ENCODE results near the gene ITGA3. TPM values are rescaled to one million over a fixed set of nuclear protein-coding genes. Genes with fewer than 3 reads are reported as not detected.

ITGA3 gene
- total RNA-seq, 4 donors from 2014 or later = 44.4 to 86.3 (median 77.0) TPM

DNA sequence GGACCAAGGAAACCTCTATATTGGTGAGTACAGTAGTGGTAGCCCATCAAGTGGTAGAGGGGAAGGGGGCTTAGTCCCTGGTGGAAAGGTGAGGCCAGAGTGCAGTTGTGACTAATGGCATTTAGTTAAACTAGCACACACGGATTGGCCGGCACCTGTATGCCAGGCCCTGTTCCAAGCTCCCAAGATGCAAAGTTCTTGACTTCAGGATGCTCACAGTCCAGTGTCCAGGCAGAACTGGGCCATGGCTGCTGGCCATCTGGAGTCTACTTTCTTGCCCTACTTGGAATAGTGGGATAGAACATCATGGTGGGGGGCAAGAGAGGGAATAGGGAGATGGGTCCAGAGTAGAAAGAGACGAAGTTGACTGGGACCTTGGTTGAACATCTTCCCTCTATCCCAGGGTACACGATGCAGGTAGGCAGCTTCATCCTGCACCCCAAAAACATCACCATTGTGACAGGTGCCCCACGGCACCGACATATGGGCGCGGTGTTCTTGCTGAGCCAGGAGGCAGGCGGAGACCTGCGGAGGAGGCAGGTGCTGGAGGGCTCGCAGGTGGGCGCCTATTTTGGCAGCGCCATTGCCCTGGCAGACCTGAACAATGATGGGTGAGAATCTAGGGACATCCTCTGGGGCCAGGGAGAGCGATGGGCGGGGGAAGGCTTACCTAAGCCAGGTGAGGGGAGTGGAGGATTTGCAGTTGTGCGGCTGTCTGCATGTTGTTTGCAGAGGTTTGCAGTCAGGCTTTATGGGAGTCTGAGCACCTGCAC is 15.2 kb downstream of the ITGA3 start:
- H3K27ac ChIP-seq = no peak overlapping the region
- no peak overlapping the region for H3K4me3 ChIP-seq
- WGBS, 2 donors = 63 to 80% methylated on average over 10 to 16 of the region's 16 CpGs
- peaks cover 0 to 4% (median 0%) of the 10 kb centered on the region in 3 donors for H3K4me1 ChIP-seq
- no peak for TF ChIP-seq POLR2A (IDR thresholded peaks at IDR 0.05)
- TF ChIP-seq, protein P1, sequence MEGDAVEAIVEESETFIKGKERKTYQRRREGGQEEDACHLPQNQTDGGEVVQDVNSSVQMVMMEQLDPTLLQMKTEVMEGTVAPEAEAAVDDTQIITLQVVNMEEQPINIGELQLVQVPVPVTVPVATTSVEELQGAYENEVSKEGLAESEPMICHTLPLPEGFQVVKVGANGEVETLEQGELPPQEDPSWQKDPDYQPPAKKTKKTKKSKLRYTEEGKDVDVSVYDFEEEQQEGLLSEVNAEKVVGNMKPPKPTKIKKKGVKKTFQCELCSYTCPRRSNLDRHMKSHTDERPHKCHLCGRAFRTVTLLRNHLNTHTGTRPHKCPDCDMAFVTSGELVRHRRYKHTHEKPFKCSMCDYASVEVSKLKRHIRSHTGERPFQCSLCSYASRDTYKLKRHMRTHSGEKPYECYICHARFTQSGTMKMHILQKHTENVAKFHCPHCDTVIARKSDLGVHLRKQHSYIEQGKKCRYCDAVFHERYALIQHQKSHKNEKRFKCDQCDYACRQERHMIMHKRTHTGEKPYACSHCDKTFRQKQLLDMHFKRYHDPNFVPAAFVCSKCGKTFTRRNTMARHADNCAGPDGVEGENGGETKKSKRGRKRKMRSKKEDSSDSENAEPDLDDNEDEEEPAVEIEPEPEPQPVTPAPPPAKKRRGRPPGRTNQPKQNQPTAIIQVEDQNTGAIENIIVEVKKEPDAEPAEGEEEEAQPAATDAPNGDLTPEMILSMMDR (IDR thresholded peaks at IDR 0.05) = no peak
- intact Hi-C loops (cut with DNase I) = no loop called here
- no peaks in the 10 kb centered on the region for H3K27me3 ChIP-seq
- no peak for DNase-seq
- peaks cover 23 to 92% (median 54%) of the 10 kb centered on the region in 3 donors for H3K36me3 ChIP-seq
- no peaks in the 10 kb centered on the region for H3K9me3 ChIP-seq

DNA sequence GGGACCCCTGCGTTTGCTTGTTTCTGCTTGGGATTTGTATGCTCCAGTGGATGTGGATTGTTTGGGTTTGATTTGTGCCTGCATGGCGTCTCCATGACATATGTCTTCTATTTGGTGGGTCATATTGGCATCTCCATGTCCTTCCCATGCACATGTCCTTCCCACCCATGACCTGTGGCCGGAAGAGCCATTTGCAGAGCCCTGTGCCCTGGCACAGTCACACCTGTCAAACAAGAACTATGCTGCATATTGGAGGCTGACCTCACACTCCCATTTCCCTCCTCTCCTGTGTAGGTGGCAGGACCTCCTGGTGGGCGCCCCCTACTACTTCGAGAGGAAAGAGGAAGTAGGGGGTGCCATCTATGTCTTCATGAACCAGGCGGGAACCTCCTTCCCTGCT is 15.8 kb downstream of the ITGA3 start:
- Histone ChIP-seq H3K36me3 (peaks cover 29 to 98% (median 60%) of the 10 kb centered on the region in 3 donors), H3K4me1 (peaks cover 0 to 4% (median 0%) of the 10 kb centered on the region in 3 donors), H3K4me3 (no peak overlapping the region), H3K9me3 (no peaks in the 10 kb centered on the region), H3K27ac (no peak overlapping the region), H3K27me3 (no peaks in the 10 kb centered on the region)
- intact Hi-C loops (cut with DNase I) = no loop called here
- TF ChIP-seq POLR2A (IDR thresholded peaks at IDR 0.05) = no peak
- TF ChIP-seq, protein P1 (IDR thresholded peaks at IDR 0.05) = no peak
- WGBS, 2 donors = 75 to 88% methylated on average over 4 of the region's 6 CpGs
- DNase-seq = no peak

GRCh38 chr17:50072130-50072529 is 16.2 kb downstream of the ITGA3 start:
- WGBS, 2 donors = 67 to 100% methylated on average over 1 to 2 of the region's 3 CpGs
- intact Hi-C loops (cut with DNase I) = no loop called here
- Histone ChIP-seq H3K9me3 (no peaks in the 10 kb centered on the region), H3K27me3 (no peaks in the 10 kb centered on the region), H3K4me1 (no peaks in the 10 kb centered on the region), H3K4me3 (no peak overlapping the region), H3K36me3 (peaks cover 32 to 98% (median 62%) of the 10 kb centered on the region in 3 donors), H3K27ac (no peak overlapping the region)
- TF ChIP-seq, protein P1 (IDR thresholded peaks at IDR 0.05) = no peak
- no peak for TF ChIP-seq POLR2A (IDR thresholded peaks at IDR 0.05)
- DNase-seq = no peak

DNA sequence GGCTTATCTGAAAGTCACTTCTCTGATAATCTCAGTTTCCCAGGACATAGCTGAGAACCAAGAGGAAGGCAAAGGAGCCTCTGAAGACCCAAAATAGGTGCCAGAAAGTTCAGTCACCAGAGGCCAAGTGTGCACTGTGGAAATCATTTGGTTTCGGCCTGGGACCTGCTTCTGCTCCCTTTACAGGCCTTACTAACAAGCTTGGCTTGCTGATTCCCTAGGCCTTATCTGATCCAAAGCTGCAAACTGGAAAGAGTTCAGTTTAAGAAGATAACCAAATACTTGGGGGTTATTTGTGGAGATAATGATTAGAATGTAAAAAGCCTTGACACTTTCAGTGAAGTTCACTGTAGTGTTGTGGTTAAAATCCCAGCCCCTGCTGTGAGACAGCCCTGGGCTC is 17.0 kb downstream of the ITGA3 start:
- no peak overlapping the region for H3K27ac ChIP-seq
- no peaks in the 10 kb centered on the region for H3K27me3 ChIP-seq
- no peak overlapping the region for H3K4me3 ChIP-seq
- no peak for DNase-seq
- intact Hi-C loops (cut with DNase I) = no loop called here
- WGBS, 2 donors = 80 to 89% methylated on average over 1 of the region's 1 CpG
- H3K36me3 ChIP-seq = peaks cover 32 to 98% (median 57%) of the 10 kb centered on the region in 3 donors
- TF ChIP-seq, protein P1 (IDR thresholded peaks at IDR 0.05) = no peak
- no peak for TF ChIP-seq POLR2A (IDR thresholded peaks at IDR 0.05)
- H3K4me1 ChIP-seq = no peaks in the 10 kb centered on the region
- no peaks in the 10 kb centered on the region for H3K9me3 ChIP-seq

DNA sequence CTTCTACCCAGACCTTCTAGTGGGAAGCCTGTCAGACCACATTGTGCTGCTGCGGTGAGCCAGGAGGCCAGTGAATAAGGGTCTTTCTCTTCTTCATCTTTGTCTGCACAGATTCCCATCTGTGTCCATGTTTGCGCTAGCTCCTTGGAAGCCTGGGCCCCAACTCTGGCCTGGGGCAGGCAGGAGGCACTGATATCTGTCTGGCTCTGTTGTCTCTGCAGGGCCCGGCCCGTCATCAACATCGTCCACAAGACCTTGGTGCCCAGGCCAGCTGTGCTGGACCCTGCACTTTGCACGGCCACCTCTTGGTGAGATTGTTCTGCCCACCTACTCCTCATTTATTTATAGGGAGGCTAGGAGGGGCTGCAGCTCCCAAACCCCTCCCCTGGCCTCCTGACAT is 18.3 kb downstream of the ITGA3 start:
- 83 to 97% methylated on average over 5 to 6 of the region's 6 CpGs for WGBS, 2 donors
- intact Hi-C loops (cut with DNase I) = no loop called here

More for the DNA sequence above, 18.3 kb downstream of the ITGA3 start:
- Histone ChIP-seq H3K4me1 (peaks cover 0 to 4% (median 0%) of the 10 kb centered on the region in 3 donors), H3K27me3 (no peaks in the 10 kb centered on the region), H3K4me3 (no peak overlapping the region), H3K27ac (no peak overlapping the region), H3K36me3 (peaks cover 32 to 99% (median 58%) of the 10 kb centered on the region in 3 donors), H3K9me3 (no peaks in the 10 kb centered on the region)
- TF ChIP-seq, protein P1 (IDR thresholded peaks at IDR 0.05) = no peak
- TF ChIP-seq POLR2A (IDR thresholded peaks at IDR 0.05) = no peak
- no peak for DNase-seq
